CD4-positive, alpha-beta T cell treated with Interleukin-17A for 1 hour (primary cell): ENCODE data around the gene SFSWAP.

Source experiments
- DNase-seq: peaks from one replicate; pipeline ENCODE4 v3.0.0-alpha.2; 2020

SFSWAP gene

DNA sequence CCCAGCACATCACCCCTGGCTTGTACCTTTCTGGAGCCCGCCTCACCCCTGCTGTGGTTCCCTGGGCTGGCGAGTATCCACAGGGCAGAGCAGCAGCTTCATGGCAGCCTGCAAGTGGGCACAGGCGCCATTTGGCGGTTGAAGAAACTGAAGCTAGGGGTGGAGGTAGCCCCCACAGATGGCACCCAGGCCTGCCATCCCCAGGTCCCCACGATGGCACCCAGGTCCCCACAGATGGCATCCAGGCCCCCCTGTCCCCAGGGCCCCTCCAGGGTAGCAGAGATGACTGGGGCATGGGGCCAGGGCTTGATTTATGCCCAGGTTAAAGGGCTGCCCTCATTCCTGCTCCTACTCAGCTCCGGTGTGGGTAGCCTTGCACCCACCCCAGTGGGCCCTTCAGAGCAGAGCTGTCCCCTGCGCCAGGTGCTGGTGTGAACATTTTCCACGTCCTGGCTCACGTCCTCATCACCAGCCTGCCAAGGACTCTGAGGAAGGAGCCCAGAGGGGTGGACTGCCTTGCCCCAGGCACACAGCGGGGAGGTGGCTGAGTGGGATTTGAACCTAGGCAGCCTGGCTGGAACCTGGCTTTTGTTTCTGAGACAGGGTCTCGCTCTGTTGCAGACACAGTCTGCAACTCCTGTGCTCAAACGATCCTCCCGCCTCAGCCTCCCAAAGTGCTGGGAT lies 126.0 kb downstream of the SFSWAP start:
- no peak for DNase-seq

DNA sequence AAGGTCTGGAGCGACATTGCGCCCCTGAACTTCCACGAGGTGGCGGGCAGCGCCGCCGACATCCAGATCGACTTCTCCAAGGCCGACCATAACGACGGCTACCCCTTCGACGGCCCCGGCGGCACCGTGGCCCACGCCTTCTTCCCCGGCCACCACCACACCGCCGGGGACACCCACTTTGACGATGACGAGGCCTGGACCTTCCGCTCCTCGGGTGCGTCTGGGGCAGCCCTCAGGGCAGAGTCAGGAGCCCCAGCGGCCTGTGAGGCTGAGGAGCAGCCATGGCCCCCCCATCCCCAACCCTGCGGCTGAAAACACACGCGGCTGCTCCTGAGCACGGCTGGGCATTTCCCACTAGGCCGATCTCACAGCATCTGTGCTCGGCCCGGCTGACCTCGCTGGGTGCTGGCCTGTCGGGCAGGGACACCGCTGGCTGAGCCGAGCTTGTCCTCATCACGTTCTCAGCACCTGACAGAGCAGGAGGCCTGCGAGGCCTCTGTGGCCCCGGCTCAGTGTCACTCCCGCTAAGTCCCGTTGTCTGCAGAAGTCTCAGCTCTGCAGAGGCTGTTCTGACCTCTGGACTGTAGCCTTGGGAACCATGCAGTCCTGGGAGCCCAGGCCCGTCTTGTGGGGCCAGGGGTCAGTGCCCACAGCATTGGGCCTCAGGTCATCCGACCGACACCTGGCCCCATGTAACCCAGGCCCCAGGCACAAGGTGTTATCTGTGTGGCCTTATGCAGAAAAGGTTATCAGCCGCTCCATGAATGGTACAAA lies 129.9 kb downstream of the SFSWAP start:
- DNase-seq = no peak

DNA sequence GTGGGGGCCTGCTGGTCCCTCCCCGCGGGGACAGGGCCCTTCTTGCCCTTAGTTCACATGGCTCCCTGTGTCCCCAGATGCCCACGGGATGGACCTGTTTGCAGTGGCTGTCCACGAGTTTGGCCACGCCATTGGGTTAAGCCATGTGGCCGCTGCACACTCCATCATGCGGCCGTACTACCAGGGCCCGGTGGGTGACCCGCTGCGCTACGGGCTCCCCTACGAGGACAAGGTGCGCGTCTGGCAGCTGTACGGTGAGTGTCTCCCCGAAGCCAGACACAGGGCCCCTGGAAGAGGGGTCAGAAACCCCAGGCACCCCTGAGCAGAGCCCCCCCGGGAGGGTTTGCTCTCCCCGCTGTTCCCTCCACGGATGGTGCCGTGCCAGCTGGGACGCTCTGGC lies 130.7 kb downstream of the SFSWAP start:
- no peak for DNase-seq

DNA sequence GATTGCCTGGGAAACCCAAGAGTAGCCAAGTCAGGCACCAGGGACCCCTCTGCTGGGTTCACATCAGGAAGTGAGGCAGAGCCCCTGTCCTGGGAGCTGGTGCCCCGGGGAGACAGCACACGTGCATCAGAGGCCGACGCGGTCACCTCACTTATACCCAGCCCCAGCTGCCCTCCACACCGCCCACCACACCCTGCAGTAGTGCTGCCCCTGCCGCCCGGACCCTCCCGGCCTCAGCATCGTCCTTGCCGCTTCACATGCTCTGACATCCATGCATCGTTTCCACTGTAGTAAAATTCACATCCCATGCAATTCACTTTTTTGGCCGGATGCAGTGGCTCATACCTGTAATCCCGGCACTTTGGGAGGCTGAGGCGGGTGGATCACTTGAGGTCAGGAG lies 131.3 kb downstream of the SFSWAP start:
- no peak for DNase-seq

DNA sequence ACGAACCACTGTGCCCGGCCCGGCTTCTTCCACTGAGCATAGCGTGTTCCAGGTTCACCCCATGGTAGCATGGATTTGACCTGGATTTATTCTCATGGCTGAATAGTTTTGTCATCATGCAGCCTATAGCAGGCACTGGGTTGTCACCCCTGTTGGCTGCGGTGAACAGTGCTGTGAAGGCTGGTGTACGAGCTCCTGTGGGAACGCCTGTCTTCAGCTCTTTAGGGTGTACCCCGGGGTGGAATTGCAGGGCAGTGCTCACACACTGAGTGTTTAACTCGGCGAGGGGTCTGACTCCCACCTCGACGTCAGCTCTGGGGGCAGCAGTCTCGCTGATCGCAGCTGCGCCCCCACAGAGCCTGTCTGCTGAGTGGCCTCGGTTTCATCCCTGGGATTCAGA lies 132.6 kb downstream of the SFSWAP start:
- no peak for DNase-seq

DNA sequence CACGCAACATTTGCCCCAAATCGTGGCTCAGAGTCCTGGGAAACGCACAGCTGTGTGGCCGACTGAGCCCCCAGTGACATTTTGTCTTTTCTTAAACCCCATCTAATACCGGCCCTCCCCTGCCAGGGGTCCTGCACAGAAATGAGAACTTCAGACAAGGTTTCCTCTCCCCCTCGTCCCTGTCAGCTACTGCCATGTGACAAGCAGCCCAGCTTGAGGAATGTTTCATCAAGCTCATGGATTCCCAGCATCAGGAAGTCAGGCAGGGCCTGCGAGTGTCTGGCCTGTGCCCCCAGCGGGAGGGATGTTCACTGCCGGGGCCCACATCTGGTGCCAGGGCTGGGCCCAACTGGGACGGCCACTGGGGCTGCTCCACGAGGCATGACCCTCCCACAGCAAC lies 133.2 kb downstream of the SFSWAP start:
- no peak for DNase-seq

DNA sequence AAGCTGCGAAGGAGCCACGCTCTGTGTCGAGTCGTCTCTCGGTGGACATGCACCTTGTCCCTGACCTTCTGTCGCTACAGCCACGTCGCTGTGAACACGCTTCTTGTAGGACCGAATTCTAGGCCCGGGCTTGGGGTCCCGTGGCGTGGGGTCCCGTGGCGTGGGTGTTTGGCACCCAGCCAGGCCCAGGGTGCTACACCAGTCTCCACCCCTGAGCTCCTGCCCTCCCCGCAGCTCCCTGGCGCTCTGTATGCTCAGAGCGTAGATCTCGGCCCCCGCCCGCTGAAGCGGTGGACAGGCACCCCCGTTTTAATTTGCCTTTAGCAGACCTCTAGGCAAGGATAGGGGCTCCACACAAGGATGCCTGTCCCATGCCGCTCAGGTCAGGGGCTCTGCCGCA lies 133.8 kb downstream of the SFSWAP start:
- DNase-seq = no peak

DNA sequence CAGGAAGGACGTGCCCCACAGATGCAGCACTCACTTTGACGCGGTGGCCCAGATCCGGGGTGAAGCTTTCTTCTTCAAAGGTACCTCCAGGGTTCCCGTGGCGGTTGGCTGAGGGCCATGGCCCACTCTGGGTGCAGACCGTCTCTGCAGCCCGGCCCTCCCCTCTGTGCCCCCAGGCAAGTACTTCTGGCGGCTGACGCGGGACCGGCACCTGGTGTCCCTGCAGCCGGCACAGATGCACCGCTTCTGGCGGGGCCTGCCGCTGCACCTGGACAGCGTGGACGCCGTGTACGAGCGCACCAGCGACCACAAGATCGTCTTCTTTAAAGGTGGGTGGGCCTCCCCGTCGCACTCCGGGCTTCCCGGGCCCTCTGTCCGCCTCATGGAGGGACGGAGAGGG lies 134.2 kb downstream of the SFSWAP start:
- no peak for DNase-seq

DNA sequence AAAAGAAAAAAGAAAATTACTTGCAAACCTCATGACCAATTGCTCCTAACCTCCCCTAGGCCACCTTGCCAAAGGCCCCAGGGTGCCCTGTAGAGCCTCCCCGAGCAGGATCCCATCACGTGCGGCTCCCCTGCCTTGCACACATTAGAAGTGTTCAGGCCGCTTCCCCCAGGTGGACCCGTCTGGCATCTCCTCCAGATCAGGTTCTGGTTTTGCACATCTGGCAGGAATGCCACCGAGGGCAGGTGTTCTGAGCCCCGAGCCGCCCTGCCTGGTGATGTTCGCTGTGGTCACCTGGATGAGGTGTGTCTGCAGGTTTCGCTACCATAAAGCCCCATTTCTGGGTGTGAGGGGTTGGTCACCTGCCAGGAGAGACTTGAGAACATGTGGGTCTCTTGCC lies 136.6 kb downstream of the SFSWAP start:
- no peak for DNase-seq

DNA sequence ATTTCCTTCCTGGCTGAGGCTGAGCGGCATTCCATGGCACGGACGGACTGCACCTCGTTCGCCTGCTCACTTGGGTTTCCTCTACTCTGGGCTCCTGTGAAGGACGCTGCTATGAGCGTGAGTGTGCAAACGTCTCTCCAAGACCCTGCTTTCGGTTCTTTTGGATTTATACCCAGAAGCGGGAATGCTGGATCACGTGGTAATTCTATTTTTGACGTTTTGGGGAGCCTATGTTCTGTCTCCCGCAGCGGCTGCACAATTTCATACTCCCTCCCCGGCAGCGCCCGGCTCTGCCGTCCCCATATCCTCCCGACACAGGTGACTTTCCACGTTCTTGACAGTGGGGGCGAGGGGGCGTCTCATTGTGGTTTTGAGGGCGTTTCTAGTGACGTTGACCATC lies 137.9 kb downstream of the SFSWAP start:
- DNase-seq = no peak
